ENCODE results near the gene HPSE.

- TF ChIP-seq CTCF (conservative IDR thresholded peaks at IDR 0.05 in 1 of 2, IDR thresholded peaks at IDR 0.05 in 1 of 2; ENCODE audit: extremely low read depth in 1 of 2, insufficient read depth in 1 of 2, low read depth in 1 of 2, low read length in 2 of 2) (no peak), EZH2 (IDR thresholded peaks at IDR 0.05; ENCODE audit: borderline replicate concordance, low read length) (no peak)
Observed at GRCh38 chr4:83371936-83372335, 37.3 kb upstream of the HPSE start.
